Amniotic stem cell (primary cell): ENCODE data around the gene RAD52.

ENCODE experiments used
- DNase-seq: peaks from one replicate; lab custom pipeline; 2025; lab: John Stamatoyannopoulos, UW

The RAD52 gene

GRCh38 chr12:913919-914698, 35.4 kb downstream of the RAD52 start:
- DNase-seq = peak; percentile 12

GRCh38 chr12:912466-913235, 36.8 kb downstream of the RAD52 start:
- no peak for DNase-seq

DNA sequence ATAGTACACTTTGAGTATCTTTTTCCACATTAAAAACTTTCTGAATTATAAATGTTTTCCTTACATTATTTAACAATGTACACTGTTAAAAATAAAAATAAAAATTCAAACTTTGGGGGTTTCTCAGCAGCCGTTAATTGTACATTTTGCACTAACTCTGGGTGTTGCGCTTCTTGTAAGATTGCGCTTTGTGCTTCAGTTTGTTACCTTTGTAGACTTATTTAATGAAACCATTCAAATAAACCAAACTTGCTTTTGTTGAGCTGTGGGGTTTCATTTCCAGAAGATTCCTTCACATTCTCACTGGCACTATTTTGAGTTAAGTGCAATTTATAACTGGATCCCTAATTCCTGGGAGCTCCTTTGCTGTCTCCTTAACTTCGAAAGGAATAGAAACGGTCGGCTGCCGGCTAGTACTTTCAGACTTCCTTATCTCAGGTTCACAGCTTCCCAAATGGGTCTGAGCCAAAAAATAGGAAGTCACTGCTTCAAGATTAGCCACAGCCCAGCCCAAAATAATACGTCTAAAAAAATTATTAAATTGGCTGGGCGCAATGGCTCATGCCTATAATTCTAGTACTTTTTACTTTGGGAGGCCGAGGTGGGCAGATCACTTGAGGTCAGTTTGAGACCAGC, 38.2 kb downstream of the RAD52 start:
- DNase-seq = no peak

GRCh38 chr12:910416-910815, 39.1 kb downstream of the RAD52 start:
- no peak for DNase-seq

DNA sequence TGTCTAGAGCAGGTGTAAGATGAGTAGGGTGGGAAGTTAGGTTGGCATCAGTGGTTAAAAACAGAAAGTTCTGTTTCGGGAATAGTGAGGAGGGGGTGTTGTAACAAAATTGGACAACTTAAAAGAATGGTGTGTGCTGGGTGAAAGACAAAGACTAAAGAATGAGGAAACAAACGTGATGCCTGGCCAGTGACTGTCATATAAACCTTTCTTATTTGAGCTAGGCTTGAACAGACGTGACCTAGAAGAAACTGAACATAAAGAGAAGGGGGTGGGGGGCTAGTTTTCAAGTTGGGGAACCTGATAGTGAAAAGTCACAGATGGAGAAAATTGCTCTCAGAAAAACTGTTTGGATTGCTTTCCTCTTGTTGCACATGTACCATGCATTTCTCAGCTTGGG, 39.6 kb downstream of the RAD52 start:
- DNase-seq = no peak

DNA sequence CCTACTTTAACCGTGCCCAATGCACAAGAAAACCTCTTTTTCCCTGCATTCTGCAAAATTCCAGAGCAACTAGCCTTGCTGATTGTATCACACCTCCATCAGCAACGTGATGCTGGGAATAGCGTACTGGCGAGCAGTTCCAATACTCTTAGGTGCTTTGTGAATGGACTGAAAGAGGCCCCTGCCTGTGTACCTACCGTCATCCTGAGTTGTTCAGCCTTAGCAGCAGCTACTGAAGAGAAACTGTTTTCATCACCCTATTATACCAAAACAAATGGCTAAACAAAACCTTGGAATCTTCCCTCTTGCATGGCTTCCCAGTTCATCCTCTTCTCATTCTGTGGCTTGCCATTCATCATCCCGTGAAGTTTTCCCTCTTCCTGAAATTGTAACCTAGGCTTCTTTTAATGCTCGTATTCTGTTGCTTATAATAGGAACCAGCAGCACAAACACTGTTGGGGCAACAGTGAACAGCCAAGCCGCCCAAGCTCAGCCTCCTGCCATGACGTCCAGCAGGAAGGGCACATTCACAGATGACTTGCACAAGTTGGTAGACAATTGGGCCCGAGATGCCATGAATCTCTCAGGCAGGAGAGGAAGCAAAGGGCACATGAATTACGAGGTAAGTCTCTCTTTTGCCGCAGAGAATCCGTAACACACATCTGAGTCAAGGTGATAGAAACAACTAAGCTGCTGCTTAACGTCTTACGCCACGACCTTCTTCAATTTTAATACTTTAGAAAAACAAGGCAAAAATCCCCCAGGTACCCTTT, 41.9 kb downstream of the RAD52 start:
- DNase-seq = no peak

GRCh38 chr12:906062-906585, 43.4 kb downstream of the RAD52 start:
- DNase-seq = no peak

DNA sequence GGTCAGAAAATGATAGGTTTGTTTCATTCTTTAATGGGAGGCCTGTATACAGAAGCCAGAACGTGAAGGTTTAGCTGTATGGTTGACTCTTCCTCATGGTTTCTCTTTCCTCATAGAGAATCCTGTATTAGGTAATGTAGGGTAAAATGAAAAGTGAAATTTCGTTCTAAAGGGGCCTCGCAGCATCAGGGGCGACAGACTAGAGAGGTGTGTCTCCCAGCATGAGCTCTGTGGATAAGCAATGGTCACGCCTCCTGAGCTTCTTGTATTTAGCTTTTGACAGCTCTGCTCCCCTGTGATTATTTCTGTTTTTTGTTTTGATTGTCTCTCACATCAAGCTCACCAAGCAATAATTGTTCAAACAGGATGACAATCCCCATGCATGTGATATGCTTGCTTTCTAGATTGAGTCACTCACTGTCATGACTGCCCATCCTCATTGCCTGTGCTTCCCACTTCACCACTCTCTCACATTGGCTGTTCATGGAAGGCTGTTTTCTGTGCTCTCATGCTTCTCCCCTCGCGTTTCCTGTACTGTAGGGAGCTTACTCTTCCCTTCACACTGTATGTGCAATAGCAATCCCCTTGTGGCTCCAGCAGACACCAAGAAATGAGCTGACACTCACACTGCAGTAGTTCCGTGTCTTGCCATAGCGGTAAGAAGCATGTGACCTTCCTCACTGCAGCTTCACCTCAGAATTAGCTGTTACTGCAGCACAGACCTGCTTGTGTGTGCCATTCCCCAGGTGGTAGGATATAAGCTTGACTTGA, 44.0 kb downstream of the RAD52 start:
- no peak for DNase-seq

DNA sequence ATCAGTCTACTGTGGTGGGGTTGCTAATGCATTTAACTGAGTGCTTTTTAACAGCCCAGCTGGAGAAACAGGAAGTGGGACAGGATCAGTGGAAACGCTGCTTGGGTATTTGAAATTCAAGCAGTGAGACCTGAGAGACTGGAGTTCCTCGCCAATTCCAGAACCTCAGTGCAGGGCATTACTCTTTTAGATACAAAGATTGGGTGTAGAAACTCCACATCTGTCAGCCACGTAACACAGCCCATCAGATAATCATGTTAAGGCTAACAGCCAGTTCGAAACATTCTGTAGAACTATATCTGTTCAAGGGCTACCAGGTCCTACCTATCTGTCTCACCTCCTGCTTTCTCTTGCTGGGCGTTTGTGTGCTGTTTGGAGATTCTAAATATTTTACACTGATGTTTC, 45.5 kb downstream of the RAD52 start:
- no peak for DNase-seq

GRCh38 chr12:903055-903454, 46.4 kb downstream of the RAD52 start:
- no peak for DNase-seq

GRCh38 chr12:902581-902980, 46.9 kb downstream of the RAD52 start:
- no peak for DNase-seq

- DNase-seq = no peak
These were observed 52.1 kb downstream of the RAD52 start for GRCh38 chr12:897386-897785.

- no peak for DNase-seq
These were observed 53.5 kb downstream of the RAD52 start for GRCh38 chr12:896031-896430.

GRCh38 chr12:894226-894625, 55.3 kb downstream of the RAD52 start:
- DNase-seq = no peak

DNA sequence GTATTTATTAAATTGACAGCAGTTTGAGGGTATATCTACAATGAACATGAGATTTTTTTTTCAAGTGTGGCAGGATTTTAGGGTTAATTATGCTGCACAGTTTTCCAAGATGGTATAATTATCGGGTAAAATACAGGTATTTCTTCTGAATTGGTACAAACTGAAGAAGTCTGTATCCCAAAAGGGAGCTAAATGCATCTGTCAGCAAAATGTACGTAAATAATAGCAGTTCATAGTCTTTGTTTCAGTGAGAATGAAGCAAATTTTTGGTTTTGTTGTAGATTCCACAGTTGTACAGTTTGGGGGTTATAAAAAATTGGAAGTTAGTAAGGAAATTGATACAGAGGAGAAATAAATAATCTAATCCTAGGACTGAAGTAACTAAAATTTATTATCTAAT, 63.3 kb downstream of the RAD52 start:
- no peak for DNase-seq

- DNase-seq = no peak
These were observed 63.8 kb downstream of the RAD52 start for GRCh38 chr12:885701-886100.

- no peak for DNase-seq
These were observed 64.6 kb downstream of the RAD52 start for GRCh38 chr12:884746-885414.

DNA sequence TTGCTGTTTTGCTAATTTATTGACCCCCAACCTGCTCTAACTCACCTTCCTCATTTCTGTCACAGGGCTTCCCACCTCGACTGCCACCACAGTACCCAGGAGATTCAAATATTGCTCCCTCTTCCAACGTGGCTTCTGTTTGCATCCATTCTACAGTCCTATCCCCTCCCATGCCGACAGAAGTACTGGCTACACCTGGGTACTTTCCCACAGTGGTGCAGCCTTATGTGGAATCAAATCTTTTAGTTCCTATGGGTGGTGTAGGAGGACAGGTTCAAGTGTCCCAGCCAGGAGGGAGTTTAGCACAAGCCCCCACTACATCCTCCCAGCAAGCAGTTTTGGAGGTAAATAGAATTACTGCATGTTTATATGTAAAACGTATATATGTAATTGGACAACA, 68.8 kb downstream of the RAD52 start:
- DNase-seq = no peak

DNA sequence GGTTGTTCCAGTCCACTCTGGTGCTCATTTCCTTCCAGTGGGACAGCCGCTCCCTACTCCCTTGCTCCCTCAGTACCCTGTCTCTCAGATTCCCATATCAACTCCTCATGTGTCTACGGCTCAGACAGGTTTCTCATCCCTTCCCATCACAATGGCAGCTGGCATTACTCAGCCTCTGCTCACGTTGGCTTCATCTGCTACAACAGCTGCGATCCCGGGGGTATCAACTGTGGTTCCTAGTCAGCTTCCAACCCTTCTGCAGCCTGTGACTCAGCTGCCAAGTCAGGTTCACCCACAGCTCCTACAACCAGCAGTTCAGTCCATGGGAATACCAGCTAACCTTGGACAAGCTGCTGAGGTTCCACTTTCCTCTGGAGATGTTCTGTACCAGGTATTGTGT, 69.9 kb downstream of the RAD52 start:
- DNase-seq = no peak

DNA sequence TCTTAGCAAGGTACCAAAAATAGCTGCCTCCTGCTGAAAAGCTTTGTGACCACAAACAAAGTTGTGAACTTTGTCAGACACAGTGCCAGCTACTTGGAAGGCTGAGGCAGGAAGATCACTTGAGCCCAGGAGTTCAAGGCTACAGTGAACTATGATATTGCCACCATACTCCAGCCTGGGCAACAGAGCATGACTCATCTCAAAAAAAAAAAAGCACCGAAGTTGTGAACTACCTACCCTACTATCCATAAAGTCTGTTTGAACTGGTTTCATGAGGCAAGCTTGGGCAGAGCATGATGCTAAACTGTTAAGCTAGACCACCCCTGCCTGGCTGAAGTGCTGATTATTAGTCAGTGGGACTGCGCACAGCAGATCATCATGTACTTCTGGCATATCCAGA, 75.5 kb downstream of the RAD52 start:
- no peak for DNase-seq

GRCh38 chr12:870378-870777, 79.1 kb downstream of the RAD52 start:
- DNase-seq = no peak
